T-helper 1 cell treated with Interleukin-12 subunit alpha and Interleukin-12 subunit beta and Interleukin-4 antibody, amounts not matched to agents 30 ng/mL and 1 ng/mL, for 36 hours (primary cell): Measurements from ENCODE around the gene FBXL2. TPM values are rescaled to one million over a fixed set of nuclear protein-coding genes. Genes with fewer than 3 reads are reported as not detected.
"Not testable (repeated sequence)": the region's sequence is repeated elsewhere in the genome, so short reads cannot be mapped to it uniquely, and the experiment has no call there.

Experiments
- intact Hi-C: fragments of 100-400 bp; cut with micrococcal nuclease; formaldehyde crosslinking; loops from one replicate; pipeline ENCODE4 v1.15.1; 2024
- total RNA-seq: library from RNA; stranded (reverse); gene quantifications from 2 replicates; pipeline ENCODE4 v1.2.3, GENCODE V29; 2022

The FBXL2 gene
- total RNA-seq, 1 donor from 2014 or later: not detected

DNA sequence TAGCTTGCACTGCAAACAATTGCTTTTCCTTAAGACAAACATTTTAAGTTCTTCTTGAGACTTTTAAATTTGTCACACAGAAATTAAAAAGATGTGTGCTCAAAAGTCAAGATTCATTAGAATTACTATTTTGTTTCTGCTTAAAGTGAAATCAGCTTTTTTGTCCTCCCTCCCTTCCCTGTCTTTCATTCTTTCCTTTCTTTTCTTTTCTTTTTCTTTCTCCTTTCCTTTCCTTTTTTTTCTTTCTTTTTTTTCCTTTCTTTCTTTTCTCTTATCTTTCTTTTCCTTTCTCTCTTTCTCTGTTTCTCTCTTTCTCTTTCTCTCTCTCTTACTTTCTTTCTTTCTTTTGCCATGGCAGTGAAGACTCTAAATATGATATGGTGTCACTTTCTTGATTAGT is 37.8 kb downstream of the FBXL2 start:
- intact Hi-C loops: no loop called here

DNA sequence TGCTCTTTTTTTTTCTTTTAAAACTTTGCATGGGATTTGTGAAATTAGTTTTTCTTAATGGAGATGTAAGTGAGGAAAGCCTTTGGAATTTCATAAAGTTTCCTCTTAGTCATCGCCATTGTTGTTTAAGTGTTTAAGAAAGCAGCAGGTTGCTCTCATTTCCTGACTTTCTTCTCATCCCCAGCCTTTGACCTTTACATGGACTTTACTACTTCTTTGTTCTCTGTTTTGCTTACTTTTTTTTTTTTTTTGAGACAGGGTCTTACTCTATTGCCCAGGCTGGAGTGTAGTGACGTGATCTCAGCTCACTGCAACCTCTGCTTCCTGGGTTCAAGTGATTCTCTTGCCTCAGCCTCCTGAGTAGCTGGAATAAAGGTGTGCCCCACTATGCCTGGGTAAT is 38.6 kb downstream of the FBXL2 start:
- intact Hi-C loops: no loop called here

DNA sequence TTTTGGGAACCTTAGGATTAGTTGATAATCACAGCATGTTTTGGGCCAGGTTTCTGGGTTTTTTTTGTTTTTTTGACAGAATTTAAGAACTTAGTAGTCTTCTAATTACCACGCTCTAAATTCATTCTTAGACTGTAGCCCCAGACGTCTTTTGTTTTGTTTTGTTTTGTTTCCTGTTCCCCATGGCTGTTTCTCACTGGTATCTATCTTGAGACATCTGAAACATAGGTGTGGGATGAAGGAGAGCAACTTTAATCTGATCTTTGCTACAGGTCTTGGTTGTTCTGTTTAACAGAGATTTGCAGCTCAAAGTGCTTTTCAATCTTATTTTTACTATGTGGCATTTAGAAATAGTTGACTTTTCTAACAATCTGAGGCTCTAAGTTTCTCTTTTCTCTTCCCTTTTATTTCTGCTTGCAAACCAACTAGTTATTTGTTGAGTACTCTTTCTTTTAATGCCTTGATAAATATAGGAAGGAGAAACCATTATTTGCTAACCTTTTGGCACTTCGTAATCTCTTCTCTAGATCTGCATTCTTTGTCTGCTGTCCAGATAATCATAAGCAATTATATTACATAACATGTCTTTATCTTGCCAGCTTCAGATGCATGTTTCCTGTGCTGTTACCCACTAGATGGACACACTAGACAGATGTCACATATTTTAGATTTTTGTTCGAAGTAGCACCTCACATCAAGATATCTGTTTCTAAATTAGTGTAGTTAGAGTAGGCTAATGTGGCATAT is 40.9 kb downstream of the FBXL2 start:
- intact Hi-C loops: no loop called here

DNA sequence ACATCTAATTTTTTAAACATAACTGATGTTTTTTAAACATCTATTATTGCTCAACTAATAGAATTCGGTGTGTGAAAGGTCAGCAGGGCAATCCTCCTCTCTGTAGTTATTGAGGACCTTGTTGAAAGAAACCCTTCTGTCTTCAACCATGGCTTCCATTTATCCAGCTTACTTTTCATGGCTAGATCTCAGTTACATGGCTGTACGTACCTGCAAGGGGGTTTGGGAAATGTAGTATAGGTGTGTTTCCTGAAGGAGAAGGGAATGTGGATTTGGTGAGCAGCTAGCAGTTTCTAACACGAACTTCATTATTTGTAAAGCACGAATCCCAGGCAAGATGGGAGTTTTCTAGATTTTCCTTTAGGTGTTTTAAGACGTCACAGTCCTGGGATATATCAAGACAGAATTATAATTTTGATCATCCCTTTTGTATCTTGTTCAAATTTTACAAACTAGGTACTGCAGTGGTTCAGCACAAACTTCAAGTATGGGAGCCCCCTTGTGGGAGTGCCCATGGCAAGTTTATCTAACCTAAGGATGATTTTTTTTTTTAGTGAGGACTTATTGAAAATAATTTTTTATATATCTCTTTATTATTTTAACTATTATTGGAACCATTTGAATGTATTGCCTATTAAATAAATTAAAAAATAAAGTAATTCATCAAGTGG is 41.6 kb downstream of the FBXL2 start:
- intact Hi-C loops: no loop called here

DNA sequence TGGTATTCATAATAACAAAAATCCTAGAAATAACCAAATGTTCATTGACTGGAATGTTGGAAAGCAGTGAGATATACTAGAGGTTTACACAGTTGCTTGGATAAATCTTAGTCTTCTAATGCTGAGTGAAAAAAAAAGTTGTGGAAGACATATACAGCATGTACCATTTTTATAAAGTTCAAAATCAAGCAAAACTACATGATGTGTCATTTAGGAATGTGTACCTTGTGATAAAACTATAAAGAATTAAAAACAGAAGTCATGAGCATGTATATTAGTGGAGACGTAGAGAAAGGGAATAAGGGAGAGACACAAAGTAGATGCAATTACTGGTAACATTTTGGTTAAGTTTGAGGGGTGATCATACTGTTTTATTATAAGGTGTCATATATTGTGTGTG is 45.2 kb downstream of the FBXL2 start:
- intact Hi-C loops: no loop called here

DNA sequence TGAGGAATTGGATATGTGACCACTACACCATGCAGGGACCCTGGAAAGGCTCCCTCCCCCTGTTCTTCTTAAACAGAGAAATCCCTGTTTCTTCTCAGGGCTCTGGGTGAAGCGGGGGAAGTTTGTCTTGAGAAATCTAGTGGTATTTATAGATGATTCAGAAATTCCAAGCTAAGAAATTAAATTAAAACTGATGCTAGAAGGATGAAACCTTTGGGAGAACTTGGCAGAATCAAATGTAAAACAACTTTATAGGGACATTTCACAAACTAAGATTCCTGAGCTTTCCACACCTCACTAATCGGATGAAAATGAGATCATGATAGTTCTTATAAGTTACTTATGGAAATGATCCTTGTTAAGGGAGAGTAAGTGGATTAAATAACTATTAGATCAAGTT is 54.2 kb downstream of the FBXL2 start:
- intact Hi-C loops: no loop called here

DNA sequence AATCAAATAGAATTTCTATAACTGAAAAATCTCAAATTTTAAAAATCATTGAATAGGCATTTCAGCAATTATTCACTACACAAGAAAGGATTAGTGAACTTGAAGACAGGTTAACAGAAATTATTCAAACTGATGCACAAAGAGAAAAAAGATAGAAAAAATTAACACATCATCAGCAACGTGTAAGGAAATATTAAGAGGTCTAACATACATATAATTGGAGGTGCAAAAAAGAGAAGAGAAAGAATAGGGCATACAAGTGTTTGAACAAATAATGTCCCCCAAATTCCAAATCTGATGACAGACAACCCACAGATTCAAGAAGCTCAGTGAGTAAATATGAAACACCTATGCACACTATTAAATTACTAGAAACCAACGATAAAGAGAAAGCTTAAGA is 57.1 kb downstream of the FBXL2 start:
- intact Hi-C loops: no loop called here

DNA sequence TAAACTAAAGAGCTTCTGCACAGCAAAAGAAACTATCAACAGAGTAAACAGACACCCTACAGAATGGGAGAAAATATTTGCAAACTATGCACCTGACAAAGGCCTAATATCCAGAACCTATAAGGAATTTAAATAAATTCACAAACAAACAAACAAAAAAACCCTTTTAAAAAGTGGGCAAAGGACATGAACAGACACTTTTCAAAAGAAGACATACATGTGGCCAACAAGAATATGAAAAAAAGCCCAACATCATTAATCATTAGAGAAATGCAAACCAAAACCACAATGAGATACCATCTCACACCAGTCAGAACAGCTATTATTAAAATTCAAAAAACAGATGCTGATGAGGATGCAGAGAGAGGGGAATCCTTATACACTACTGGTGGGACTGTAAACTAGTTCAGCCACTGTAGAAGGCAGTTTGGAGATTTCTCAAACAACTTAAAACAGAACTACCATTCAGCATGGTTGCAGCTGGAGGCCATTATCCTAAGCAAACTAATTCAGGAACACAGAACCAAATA is 61.8 kb downstream of the FBXL2 start:
- intact Hi-C loops: not testable (repeated sequence)

DNA sequence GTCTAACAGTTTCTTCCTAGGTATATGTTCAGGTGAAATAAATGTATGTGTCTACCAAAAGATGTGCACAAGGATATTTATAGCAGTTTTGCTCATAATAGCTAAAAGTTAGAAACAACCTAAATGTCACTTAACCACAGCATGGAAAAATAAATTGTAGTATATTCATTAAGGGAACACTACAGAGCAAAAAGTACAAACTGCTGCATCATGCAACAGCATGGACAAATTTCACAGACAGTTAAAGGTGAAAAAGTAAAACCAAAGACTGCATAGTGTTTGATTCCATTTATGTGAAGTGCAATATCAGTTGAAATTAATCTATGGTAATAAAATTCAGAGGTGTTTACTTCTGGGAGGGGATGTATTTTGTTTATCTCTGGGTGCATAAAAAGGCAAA is 62.5 kb downstream of the FBXL2 start:
- intact Hi-C loops: loop anchor here (10.0 kb wide), 1 partner anchor 895 kb away; no protein-coding TSS in a partner anchor

DNA sequence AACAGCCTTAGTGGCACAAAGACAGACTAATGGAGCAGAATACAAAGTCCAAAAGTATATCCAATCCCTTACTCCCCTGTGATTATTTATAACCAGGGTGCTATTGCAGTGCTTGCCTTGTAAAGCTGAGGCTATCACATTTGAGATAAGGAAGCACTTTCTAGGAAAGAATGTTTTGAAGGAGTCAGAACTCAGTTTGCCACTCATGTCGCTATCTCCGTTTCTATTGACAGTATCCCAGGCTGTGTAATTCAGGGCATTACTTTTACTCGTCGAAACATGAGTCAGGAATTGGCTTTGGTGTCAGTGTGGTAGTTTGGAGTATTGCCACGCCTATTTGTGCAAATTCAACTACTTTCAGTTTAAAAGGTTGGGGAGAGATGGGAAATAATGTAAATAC is 78.4 kb downstream of the FBXL2 start:
- intact Hi-C loops: no loop called here

DNA sequence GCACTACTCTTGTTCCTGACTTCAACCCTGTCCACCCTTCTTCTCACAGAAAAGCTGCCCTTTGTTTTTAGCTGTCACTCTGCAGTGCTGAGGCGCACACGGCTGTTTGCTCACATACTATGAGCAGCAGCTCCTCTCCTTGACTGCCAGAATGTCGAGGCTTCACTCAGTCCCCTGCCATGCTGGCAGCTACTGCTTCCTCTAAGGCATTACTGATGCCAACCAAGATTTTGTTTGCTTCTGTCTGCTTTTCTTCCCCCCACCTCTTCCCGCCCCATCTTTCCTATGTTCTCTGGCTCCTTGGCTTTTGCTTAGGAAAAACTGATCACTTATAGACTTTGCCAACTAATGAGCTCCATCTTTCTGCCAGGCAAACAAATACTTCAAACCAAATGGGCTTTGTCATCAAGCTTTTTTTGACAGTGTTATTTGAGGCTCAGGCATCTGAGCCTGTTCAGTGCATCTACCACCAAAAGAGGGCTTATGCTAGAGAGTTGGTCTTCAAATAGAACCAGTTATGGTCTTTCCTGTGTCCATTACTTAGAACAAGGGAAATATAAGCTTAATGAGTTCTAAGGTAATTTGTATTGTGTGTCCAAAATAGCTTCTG is 81.0 kb downstream of the FBXL2 start:
- intact Hi-C loops: no loop called here

DNA sequence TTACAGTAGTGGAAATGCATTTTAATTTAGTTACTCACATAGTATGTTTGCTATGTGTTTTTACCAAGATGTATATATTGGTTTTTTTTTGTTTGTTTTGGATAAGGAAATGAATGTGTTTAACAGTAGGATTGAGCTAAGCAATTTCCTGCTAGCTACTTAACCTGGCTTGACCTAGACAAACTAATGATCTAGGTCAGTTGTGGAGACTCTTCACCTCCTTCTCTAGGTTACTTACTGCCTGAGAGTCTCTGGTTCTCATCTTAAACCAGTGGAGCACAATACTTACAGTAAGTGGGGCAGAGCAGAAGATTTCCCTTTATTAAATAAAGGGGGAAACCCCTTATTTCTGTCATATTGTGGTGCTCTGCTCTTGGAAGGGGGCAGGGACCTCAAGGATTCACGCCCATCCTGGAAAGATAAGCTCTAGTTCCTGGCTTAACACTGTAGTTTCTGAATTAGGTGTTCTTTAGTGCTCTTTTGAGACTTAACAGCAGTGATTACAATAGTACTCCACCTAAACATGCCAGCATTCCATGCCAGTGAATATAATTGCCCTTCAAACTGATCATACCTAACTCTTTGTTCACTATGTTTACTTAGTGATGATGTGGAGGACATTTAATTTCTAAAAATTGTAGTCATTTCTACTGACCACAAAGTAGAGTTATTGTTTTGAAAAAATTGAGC is 83.0 kb downstream of the FBXL2 start:
- intact Hi-C loops: no loop called here

DNA sequence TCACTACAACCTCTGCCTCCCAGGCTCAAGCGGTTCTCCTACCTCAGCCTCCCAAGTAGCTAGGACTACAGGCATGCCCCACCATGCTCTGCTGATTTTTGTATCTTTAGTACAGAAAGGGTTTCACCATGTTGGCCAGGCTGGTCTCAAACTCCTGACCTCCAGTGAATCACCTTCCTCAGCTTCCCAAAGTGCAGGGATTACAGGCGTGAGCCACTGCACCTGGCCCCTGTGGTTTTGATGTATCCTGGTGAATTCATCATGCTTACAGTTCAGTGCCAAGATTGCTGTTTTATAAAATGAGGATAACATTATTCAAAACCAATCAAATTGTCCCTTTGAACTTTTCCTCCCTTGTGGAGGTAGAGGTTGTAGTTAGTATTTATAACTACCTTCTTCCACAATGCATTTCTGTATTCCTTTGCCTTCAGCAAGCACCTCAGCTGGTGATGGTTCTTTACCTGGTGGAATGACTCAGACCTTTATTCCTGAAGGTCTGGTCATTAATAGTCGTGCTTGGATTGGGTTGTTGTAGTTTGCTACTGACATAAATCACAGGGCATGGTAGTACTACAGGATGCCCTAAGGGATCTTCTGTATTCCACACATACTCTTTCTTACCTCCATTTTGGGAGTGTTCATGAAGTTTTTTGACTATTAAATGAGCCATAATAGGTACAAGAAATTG is 86.0 kb downstream of the FBXL2 start:
- intact Hi-C loops: no loop called here

DNA sequence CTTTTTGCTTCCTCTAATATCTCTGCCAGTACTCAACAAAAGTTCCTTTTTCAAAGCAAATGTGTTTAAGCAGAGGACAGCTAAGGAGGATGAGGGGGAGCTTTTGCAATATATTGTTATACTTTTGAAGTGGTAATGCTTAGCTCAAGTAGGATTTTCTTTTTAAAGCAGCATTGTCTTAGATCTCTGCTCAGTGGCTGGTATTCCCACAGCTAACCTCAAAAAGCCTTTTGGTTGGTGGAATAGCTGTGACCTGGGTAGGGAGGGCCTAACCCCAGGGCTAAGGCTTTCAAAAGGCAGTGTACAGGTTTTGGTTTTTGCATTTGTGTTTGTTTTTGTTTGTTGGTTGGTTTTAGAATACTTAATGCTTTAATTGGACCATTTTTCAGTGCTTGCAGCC is 86.8 kb downstream of the FBXL2 start:
- intact Hi-C loops: no loop called here

DNA sequence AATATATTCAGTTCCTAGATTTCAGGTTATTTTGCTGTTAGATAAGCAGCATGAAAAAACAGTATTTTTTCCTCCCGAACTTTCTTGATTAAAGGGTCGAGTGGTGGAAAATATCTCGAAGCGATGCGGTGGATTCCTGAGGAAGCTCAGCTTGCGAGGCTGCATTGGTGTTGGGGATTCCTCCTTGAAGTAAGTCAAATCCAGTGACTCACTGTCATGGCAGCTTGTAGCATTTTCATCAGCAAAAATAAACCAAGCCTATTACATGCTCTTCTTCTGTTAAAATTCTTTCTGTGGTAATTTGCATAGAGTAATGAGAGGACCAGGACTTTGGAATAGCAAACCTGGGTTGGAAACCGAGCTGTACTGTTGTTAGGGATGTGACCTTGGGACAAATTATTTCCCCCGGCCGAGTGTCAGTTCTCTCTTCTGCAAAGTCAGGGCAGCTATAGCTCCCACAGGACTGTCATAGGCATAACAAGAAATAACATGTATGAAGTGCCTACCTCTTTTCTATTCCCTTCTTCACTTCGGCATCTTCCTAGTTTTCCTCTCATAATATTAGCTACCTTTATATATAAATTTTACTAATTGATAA is 87.4 kb downstream of the FBXL2 start:
- intact Hi-C loops: no loop called here

DNA sequence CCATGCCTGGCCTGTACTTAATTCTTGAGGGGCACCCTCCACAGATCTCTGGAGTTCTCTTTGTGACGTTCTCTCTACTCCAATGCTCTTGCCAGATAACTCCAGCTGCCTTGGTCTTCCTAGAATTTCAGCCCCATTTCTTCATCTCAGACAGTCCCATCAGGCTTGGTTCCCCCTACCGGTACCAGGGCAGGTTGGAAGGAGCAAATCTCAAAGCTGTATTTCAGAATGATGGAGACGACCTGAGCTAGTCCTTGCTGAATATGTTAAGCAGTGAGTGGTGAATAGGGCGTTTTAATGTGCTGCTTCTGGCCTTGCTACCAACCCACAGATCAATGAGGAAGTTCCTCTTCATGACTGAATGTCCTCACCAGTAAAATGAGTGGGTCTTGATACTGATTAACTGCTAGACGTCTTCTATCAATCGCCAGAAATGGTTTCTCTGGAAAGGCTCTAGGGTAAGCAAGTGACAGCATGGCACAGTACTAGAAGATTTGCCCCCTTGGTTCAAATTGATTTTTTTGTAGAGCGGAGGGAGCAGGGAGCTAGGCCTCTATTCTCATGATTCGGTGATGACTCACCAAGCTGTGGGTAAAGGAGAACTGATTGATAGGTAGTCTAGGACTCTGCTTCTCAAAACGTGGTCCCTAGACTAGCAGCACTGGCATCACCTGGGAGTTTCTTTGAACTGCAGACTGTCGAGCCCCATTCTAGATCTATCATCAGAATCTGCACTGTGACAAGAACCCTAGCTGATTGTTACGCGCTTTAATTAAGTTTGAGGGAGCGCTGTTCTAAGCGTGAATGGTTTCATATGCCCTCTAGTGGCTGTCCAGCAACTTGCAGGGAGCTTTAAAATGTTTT is 95.2 kb downstream of the FBXL2 start:
- intact Hi-C loops: loop anchor here (1.0 to 5.0 kb wide), 7 partner anchors 241 to 640 kb away; partner anchors contain the start of gene CRTAP

DNA sequence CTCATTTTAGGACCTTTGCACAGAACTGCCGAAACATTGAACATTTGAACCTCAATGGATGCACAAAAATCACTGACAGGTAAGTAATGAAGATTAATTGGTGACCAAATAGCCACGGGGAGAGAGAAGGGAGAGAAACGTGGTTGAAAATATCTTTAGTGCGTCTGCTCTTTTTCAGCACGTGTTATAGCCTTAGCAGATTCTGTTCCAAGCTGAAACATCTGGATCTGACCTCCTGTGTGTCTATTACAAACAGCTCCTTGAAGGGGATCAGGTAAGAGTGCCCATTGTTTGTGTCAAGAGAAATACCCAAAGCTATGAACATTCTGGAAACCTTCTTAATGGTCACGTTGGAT is 95.8 kb downstream of the FBXL2 start:
- intact Hi-C loops: loop anchor here (1.0 to 5.0 kb wide), 5 partner anchors 299 to 641 kb away; no protein-coding TSS in a partner anchor

DNA sequence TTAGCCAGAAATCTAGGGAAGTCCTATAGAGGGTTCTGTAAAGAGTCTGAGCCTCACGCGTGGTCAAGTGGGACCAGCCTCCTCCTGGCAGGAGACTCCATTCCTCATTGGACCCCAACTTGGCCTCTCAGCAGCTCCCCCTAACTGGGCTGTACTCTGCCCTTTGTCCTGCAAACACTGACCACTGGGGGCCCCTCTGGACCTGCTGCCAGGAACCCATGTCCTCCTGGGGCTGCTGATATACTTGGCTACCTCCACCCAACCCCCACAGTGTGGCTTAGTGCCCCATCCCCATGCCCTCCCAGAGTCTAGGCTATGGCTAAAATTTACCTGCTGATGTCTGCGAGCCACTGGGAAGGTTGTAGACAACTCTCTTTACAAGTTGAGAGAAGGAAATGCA is 100.2 kb downstream of the FBXL2 start:
- intact Hi-C loops: no loop called here

DNA sequence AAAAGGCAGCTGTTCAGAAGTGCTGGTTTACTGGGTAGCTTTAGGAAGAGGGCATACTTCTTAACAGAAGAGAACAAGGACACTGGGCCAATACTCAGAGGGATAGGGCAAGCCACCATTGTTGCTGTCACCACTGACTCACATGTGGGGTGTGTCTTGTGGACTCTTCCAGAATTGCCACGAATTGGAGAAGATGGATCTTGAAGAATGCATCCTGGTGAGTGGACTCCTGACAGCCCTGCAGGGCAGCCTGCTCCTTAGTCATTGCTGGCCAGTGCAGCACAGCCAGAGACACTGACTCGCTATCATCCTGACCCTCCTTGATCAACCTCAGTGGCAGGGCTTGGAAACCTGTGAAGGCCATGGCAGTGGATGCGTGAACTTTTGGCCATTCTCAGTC is 100.7 kb downstream of the FBXL2 start:
- intact Hi-C loops: no loop called here

DNA sequence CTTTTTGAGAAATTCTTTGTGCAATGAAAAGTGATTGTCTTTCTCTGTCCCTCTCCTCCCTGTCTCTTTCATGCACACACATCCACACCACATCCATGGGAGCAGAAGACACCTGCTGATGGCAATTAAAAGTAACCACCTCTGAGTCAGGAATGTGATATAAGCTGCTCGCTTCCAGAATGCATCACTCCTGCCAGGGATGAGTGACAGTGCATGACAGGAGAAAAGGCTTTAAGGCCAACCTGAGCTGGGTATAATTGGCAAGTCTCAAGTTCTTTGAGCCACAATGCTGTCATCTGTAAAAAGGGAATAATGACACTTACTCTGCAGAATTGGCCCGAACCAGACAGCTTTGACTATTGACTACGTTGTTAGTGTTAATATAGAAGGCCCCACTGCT is 103.4 kb downstream of the FBXL2 start:
- intact Hi-C loops: no loop called here
